VCaP (cell line): ENCODE measurements around the gene TBX22.

ENCODE experiments used
- H3K27ac ChIP-seq: fragments of 450-650 bp; 2 replicates; pipeline ENCODE4 v1.5.1; 2017
- TF ChIP-seq, protein P1 (sequence below): fragments of 450-650 bp; conservative IDR thresholded peaks from 2 replicates; pipeline ENCODE4 v1.5.1; 2017; ENCODE audit warnings: mild to moderate bottlenecking, moderate library complexity

Gene TBX22, protein sequence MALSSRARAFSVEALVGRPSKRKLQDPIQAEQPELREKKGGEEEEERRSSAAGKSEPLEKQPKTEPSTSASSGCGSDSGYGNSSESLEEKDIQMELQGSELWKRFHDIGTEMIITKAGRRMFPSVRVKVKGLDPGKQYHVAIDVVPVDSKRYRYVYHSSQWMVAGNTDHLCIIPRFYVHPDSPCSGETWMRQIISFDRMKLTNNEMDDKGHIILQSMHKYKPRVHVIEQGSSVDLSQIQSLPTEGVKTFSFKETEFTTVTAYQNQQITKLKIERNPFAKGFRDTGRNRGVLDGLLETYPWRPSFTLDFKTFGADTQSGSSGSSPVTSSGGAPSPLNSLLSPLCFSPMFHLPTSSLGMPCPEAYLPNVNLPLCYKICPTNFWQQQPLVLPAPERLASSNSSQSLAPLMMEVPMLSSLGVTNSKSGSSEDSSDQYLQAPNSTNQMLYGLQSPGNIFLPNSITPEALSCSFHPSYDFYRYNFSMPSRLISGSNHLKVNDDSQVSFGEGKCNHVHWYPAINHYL

DNA sequence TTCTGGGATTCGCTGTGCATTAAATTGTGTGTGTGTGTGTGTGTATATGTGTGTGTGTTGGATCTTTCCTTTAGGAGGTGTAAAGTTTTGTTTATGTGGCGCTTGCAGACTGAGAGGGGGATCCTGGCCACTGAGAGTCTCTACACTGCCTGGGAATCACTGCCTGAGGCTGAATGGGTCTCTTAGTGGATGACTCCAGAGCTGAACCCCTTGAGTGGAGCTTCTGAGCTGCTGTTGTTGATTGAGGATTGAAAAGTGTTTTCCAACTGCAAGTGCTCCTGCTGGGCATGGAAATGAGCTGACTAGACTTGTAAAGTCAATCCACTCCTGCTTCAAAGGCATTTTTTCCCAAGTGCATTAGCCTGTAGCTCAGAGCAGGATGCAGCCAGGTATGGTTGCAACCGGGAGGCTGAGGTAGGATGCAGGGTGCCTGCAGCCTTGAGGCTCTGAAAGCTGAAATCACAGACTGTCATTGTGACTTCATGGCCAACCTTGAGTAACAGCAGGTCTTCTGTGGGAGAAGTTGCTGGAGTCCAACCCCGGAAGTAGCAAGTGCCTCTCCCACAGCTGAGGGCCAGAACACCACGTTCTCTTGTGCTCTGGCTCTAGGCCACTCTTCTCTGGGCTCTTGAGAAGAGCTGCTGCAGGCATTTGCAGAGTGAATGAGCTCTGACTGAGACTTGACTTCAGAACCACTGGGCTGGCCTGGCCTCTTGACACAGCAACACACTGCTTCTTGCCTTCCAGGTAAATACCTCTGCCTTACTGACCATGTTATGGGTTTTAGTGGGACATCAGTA is at the start of gene TBX22:
TSS of gene TBX22 (plus strand) at position 613 of the 800 bp plus-strand sequence. CDS start 7,517 bp downstream, outside the sequence.
- no peak within 1 kb of the TSS for H3K27ac ChIP-seq
- TF ChIP-seq, protein P1, sequence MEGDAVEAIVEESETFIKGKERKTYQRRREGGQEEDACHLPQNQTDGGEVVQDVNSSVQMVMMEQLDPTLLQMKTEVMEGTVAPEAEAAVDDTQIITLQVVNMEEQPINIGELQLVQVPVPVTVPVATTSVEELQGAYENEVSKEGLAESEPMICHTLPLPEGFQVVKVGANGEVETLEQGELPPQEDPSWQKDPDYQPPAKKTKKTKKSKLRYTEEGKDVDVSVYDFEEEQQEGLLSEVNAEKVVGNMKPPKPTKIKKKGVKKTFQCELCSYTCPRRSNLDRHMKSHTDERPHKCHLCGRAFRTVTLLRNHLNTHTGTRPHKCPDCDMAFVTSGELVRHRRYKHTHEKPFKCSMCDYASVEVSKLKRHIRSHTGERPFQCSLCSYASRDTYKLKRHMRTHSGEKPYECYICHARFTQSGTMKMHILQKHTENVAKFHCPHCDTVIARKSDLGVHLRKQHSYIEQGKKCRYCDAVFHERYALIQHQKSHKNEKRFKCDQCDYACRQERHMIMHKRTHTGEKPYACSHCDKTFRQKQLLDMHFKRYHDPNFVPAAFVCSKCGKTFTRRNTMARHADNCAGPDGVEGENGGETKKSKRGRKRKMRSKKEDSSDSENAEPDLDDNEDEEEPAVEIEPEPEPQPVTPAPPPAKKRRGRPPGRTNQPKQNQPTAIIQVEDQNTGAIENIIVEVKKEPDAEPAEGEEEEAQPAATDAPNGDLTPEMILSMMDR: no peak

DNA sequence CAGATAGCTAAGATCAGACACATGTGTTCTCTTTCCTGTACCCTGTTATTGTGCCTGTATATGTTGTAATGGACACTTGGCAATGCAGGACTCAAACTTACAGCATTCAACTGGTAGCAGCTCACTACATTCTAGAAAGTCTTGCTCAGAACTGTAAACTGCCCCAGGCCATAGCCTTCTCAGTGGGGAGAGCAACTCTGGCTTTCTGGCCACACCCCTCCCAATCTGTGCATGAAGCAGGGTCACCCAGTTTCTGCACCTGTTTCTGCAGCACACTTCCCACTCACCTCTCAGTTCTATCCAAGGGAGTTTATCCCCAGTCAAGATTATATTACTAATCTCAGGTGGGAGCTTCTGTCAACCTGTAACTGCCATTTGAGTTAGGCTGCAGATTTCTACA is 38.9 kb upstream of the TBX22 start:
- TF ChIP-seq, protein P1: no peak
- H3K27ac ChIP-seq: no peak overlapping the region

DNA sequence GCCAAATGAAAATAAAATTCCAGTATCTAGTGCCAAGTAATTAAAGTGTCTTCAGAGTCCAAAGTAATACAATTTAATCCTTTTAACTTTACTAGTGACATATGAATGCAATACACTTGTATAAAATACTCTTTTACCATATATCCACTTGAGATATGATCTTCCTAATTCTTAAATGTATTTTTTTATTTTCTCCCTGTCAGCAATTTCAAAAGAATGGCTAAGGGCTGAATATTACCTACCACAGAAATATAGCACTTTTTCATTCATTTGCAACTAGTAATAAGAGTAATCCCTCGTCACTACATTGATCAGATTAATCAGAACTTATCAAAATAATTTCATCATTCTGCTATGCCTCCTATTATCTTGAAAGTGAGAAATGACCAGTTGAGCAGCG is 10.1 kb upstream of the TBX22 start:
- no peak overlapping the region for H3K27ac ChIP-seq
- TF ChIP-seq, protein P1: no peak

DNA sequence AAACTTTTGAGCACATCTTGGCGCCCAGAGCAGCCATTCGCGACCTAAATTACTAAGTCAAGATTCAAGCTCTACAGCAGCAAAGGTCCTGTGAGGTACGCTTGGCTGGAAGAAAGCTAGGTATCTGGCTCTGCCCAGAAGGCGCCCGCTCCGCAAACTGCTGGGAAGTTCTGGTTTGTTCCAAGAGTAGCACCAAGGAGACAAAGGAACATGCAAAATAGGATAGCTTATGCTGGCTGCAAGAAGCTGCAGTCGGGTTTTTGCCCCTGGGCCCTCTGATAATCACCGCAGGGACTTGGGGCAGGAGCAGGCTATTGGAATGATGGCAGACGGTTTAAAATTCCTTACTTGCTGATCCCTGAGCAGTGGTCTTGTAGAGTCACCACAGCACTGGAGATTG is 3.0 kb upstream of the TBX22 start:
- TF ChIP-seq, protein P1: no peak
- no peak overlapping the region for H3K27ac ChIP-seq

DNA sequence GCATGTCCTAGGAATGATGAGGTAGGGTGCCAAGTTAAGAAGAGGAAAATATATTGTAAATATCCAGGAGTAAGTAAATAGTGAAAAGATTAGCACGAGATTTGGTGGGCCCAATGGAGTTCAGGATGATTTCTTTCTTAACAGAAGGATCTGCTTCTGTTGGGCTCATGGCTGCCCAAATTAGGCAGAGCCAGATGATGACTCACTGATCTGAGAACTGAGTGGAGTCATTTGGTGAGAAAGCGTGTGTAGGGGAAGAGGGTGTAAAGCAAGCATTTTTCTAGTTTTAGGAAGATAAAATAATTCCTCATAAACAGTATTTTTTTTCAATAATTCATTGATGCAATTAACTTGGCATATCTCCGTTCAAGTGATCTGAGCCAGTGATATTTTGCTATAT is 1.6 kb downstream of the TBX22 start:
- no peak overlapping the region for H3K27ac ChIP-seq
- TF ChIP-seq, protein P1: no peak

DNA sequence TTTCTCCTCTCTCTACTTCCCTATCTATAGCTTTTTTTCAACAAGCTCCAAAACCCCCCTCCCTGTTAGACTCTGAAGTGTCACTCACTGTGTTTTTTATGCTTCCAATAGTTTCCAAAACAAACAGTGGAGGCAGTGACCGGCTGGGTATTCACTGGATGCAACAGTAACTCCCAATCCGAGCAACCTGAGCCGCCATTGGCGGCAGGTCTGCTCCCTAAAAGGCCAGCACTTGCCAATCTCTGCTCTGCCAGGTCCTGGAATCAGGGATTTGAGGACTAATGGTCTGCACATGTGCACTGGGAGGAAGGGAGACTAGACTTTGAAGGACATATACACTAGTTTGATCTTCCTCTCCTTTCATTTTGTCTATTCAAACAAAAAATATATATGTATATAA is 7.1 kb downstream of the TBX22 start:
- TF ChIP-seq, protein P1: no peak
- no peak overlapping the region for H3K27ac ChIP-seq

DNA sequence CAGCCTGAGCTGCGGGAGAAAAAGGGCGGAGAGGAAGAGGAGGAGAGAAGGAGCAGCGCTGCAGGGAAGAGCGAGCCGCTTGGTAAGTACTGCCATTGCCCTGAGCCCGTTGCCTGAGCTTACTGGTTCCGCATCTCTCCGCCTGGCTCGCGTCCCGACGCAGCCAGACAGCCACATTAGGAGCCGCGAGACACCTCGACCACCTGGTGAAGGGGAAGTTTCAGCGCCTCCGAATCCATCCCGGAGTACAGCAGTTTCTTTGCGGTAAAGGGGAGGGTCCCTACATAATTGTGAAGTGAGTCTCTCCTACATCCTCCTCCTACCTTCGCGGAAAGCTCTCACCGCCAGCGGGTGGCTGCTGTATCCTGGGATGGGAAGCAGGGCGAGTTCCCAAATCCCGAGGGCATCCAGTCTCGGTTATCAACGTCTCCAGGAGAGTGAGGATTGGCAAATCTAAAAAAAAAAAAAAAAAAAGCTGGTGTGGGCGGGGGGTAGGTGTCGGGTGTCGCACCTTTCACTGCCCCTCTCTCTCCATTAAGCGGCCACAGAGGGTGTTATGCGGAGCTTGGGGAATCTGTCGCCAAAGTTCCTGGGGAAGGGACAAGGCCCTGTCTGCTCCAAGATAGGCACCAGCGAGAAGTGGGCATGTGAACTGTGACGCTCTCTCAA is 7.9 kb downstream of the TBX22 start:
- TF ChIP-seq, protein P1: no peak

More for the DNA sequence above, 7.9 kb downstream of the TBX22 start:
- no peak overlapping the region for H3K27ac ChIP-seq
